GM12878 (cell line): ENCODE results near the gene FPR1. TPM values are rescaled to one million over a fixed set of nuclear protein-coding genes. Genes with fewer than 3 reads are reported as not detected.

Source experiments
- ATAC-seq: fragments of 200-7000 bp; cut with Tn5 transposase; 3 replicates; pipeline ENCODE4 v1.9.1; 2020; ENCODE audit warnings: mild to moderate bottlenecking, moderate library complexity
- BruUV-seq: library from RNA; stranded (reverse); fragments of 400-500 nt; replicated peaks from 2 replicates; lab custom pipeline; 2021; lab: Mats Ljungman, UMichigan
- CTCF ChIA-PET: fragments of 300-600 bp; sonication (Branson Sonifier 250); formaldehyde crosslinking; extraction: SDS; loops from one replicate; lab custom pipeline; 2021; ENCODE audit warnings: inconsistent platforms; lab: Yijun Ruan, JAX
- POLR2A ChIA-PET: fragments of 350-600 bp; formaldehyde crosslinking; extraction: SDS; loops from one replicate; lab custom pipeline; 2021; ENCODE audit warnings: inconsistent platforms; lab: Charles Lee
- RAD21 ChIA-PET: fragments of 300-600 bp; sonication (Branson Sonifier 250); formaldehyde crosslinking; loops from one replicate; lab custom pipeline; 2023; ENCODE audit warnings: antibody characterized with exemption; ENCODE audit not compliant: unreplicated experiment; lab: Charles Lee
- SMC1A ChIA-PET: fragments of 300-600 bp; sonication (Branson Sonifier 250); formaldehyde crosslinking; loops from one replicate; lab custom pipeline; 2023; ENCODE audit not compliant: unreplicated experiment, uncharacterized antibody; lab: Charles Lee
- DNase-seq: peaks from one replicate; pipeline ENCODE4 v3.0.0-alpha.2; 2011; ENCODE audit warnings: low read depth, low spot score
- FAIRE-seq: peaks from 3 replicates; lab custom pipeline; 2011; peaks lifted over from hg19 to GRCh38; lab: Jason Lieb, UNC
- H2AFZ ChIP-seq: 2 replicates; pipeline ENCODE4 v1.6.0; 2011; ENCODE audit warnings: low read depth, low read length, control low read depth; ENCODE audit not compliant: control insufficient read depth
- H3K27ac ChIP-seq: 2 replicates; pipeline ENCODE4 v1.5.1; 2011; ENCODE audit warnings: control low read depth; ENCODE audit not compliant: control insufficient read depth, insufficient read depth
- H3K27me3 ChIP-seq, 2 experiments: replicated peaks in 1 of 2; 2 replicates each; pipeline versions ENCODE4 v1.6.0 to v1.6.1; 2011; ENCODE audit warnings: low read length in 1 of 2; ENCODE audit not compliant: control insufficient read depth in 2 of 2, insufficient read depth in 2 of 2
- H3K36me3 ChIP-seq, 2 experiments: 2 replicates each; pipeline ENCODE4 v1.5.1; 2011; ENCODE audit warnings: low read length in 1 of 2; ENCODE audit not compliant: control insufficient read depth in 2 of 2, insufficient read depth in 2 of 2
- H3K4me1 ChIP-seq: 2 replicates; pipeline ENCODE4 v1.6.1; 2011; ENCODE audit warnings: mild to moderate bottlenecking, low read length, moderate library complexity, mixed read lengths; ENCODE audit not compliant: control insufficient read depth, insufficient read depth
- H3K4me2 ChIP-seq: 2 replicates; pipeline ENCODE4 v1.6.0; 2011; ENCODE audit warnings: control low read depth; ENCODE audit not compliant: control insufficient read depth, insufficient read depth
- H3K4me3 ChIP-seq: fragments of 200-600 bp; sonication (generic); 2 replicates; pipeline ENCODE4 v1.5.1; 2016
- H3K79me2 ChIP-seq: 2 replicates; pipeline ENCODE4 v1.6.0; 2011; ENCODE audit warnings: low read length; ENCODE audit not compliant: control insufficient read depth, insufficient read depth
- H3K9ac ChIP-seq: 2 replicates; pipeline ENCODE4 v1.8.0; 2011; ENCODE audit warnings: low read length, control low read depth, mixed read lengths; ENCODE audit not compliant: control insufficient read depth, insufficient read depth
- H3K9me3 ChIP-seq: replicated peaks from 3 replicates; pipeline ENCODE4 v1.5.1; 2011; ENCODE audit warnings: mild to moderate bottlenecking, low read length; ENCODE audit not compliant: control insufficient read depth, insufficient read depth
- H4K20me1 ChIP-seq: 2 replicates; pipeline ENCODE4 v1.6.0; 2011; ENCODE audit not compliant: control insufficient read depth, insufficient read depth
- MEF2B ChIP-seq: fragments of 450-650 bp; IDR thresholded peaks from 2 replicates; pipeline ENCODE4 v1.6.1; 2018; ENCODE audit warnings: mild to moderate bottlenecking, moderate library complexity; ENCODE audit not compliant: partially characterized antibody, poor library complexity, severe bottlenecking
- ZNF217 ChIP-seq: fragments of 450-650 bp; IDR thresholded peaks from 2 replicates; pipeline ENCODE4 v1.6.1; 2017; ENCODE audit warnings: antibody characterized with exemption, mild to moderate bottlenecking
- ZNF592 ChIP-seq: fragments of 450-650 bp; IDR thresholded peaks from 2 replicates; pipeline ENCODE4 v1.6.1; 2017; ENCODE audit warnings: mild to moderate bottlenecking, moderate library complexity
- WGBS: methylation state at CpG from one replicate; pipeline ENCODE4 v1.1.6; 2016; ENCODE audit warnings: low lambda C conversion rate; ENCODE audit not compliant: insufficient replicate concordance, insufficient coverage; ENCODE audit errors: missing lambda C conversion rate; 5-methylcytosine and 5-hydroxymethylcytosine counted together
- in situ Hi-C: fragments of 300-500 bp; cut with MboI; formaldehyde crosslinking; loops from 9 replicates; pipeline ENCODE4 v1.14.3; 2018; ENCODE audit warnings: mixed read lengths
- intact Hi-C: fragments of 100-400 bp; cut with micrococcal nuclease; formaldehyde crosslinking; loops from one replicate; pipeline ENCODE4 v1.14.2; 2022; ENCODE audit not compliant: unreplicated experiment
- polyA plus RNA-seq, 11 experiments: library from polyadenylated mRNA; depleted of rRNA in 4 of 11; unstranded in 6 of 11; stranded (reverse) in 5 of 11; fragments of >200 nt; fragmentation: Nextera tagmentation in 4 of 11; fragmentation: Illumina TruSeq in 1 of 11; extraction: Ambion mirVana in 4 of 11; extraction: Trizol in 1 of 11; gene quantifications; 1 replicate in 1 of 11; 2 replicates in 10 of 11; pipeline versions ENCODE4 v1.2.1 to v1.2.3, GENCODE V29; 2011 to 2016; ENCODE audit warnings: inconsistent platforms in 2 of 11, missing spikeins in 2 of 11, low read depth in 1 of 11
- total RNA-seq, 4 experiments: library from RNA; depleted of rRNA in 3 of 4; stranded (reverse); fragments of >200 nt in 3 of 4; fragmentation: Illumina TruSeq in 1 of 4; extraction: Trizol in 1 of 4; gene quantifications; 2 replicates each; pipeline versions ENCODE4 v1.2.1 to v1.2.3, GENCODE V29; 2013 to 2021

FPR1 gene
- total and polyA plus RNA-seq, 10 of the 15 experiments (the other 5 are each of a cell fraction or from before 2014, with no cell fraction given), result not detected

- intact Hi-C loops (no loop called here), in situ Hi-C loops (no loop called here)
- Histone ChIP-seq H3K27ac (no peak overlapping the region), H3K27me3 (no peaks in the 10 kb centered on the region), H3K4me2 (no peak overlapping the region), H3K9ac (no peak overlapping the region), H3K4me1 (no peaks in the 10 kb centered on the region), H2AFZ (no peak overlapping the region), H3K9me3 (no peaks in the 10 kb centered on the region; the same call in 2 of the 3 replicates), H3K4me3 (no peak overlapping the region), H4K20me1 (no peaks in the 10 kb centered on the region), H3K79me2 (no peaks in the 10 kb centered on the region), H3K36me3 (no peaks in the 10 kb centered on the region)
- RAD21 ChIA-PET, result no interaction called here
- FAIRE-seq (no peak), ATAC-seq (no peak), DNase-seq (no peak)
- SMC1A ChIA-PET, result no interaction called here
- POLR2A ChIA-PET, result no interaction called here
- BruUV-seq, result no TSS peak
- 6% methylated on average over 2 of the region's 2 CpGs for WGBS
- TF ChIP-seq ZNF592 (no peak), ZNF217 (no peak)
- CTCF ChIA-PET, result interaction anchor here (1.4 kb wide), 1 partner anchor 132 kb away, joined by 3 read pairs; no protein-coding TSS in a partner anchor
These were observed 13.8 kb downstream of the FPR1 start for GRCh38 chr19:51737924-51738323.

DNA sequence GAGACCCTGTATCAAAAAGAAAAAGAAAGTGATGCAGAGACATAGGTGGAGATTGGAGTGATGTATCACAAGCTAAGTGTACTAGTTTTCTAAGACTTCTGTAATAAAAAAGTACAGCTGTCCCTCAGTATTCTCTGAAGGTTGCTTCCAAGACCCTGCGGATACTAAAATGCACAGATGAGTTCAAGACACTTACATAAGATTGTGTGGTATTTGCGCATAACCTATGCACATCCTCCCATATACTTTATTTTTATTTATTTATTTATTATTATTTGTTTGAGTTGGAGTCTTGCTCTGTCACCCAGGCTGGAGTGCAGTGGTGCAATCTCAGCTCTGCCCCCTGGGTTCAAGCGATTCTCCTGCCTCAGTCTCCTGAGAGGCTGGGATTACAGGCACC is 14.3 kb downstream of the FPR1 start:
- in situ Hi-C loops (no loop called here), intact Hi-C loops (no loop called here)
- Histone ChIP-seq H3K9ac (no peak overlapping the region), H2AFZ (no peak overlapping the region), H3K4me2 (no peak overlapping the region), H3K4me1 (no peaks in the 10 kb centered on the region), H3K27me3 (no peaks in the 10 kb centered on the region), H3K36me3 (no peaks in the 10 kb centered on the region), H3K9me3 (no peaks in the 10 kb centered on the region; the same call in 2 of the 3 replicates), H3K4me3 (no peak overlapping the region), H4K20me1 (no peaks in the 10 kb centered on the region), H3K79me2 (no peaks in the 10 kb centered on the region), H3K27ac (no peak overlapping the region)
- CTCF ChIA-PET, result interaction anchor here (1.4 kb wide), 1 partner anchor 132 kb away, joined by 3 read pairs; no protein-coding TSS in a partner anchor
- FAIRE-seq (no peak), ATAC-seq (no peak)
- WGBS, result 49% methylated on average over 3 of the region's 3 CpGs
- POLR2A ChIA-PET, result no interaction called here
- SMC1A ChIA-PET, result no interaction called here
- BruUV-seq, result no TSS peak
- RAD21 ChIA-PET, result no interaction called here
- no peak for TF ChIP-seq MEF2B
- TF ChIP-seq, all 136 proteins: peak for 0
- DNase-seq, result no peak
